Large intestine (tissue), 12 donors: Measurements from ENCODE around the gene NEIL1. TPM values are rescaled to one million over a fixed set of nuclear protein-coding genes. Genes with fewer than 3 reads are reported as not detected.
"Not testable (repeated sequence)": the region's sequence is repeated elsewhere in the genome, so short reads cannot be mapped to it uniquely, and the experiment has no call there.

Experiments used
- DNase-seq, 2 donors: peaks; one replicate each; pipeline versions ENCODE4 v3.0.0 to v3.0.0-alpha.2; 2013
- H3K27ac ChIP-seq: one replicate; pipeline ENCODE4 v1.5.1; 2013; ENCODE audit warnings: low read length
- H3K27me3 ChIP-seq: 2 replicates; pipeline ENCODE4 v1.6.1; 2013; ENCODE audit warnings: low read length; ENCODE audit not compliant: control insufficient read depth, insufficient read depth
- H3K36me3 ChIP-seq: 2 replicates; pipeline ENCODE4 v1.6.1; 2013; ENCODE audit warnings: low read length; ENCODE audit not compliant: control insufficient read depth, insufficient read depth
- H3K4me1 ChIP-seq: one replicate; pipeline ENCODE4 v1.6.1; 2013; ENCODE audit warnings: low read length; ENCODE audit not compliant: control insufficient read depth, insufficient read depth
- H3K4me3 ChIP-seq: one replicate; pipeline ENCODE4 v1.5.1; 2013; ENCODE audit warnings: low read length
- H3K9me3 ChIP-seq: one replicate; pipeline ENCODE4 v1.6.1; 2013; ENCODE audit warnings: mild to moderate bottlenecking, low read depth, low read length, moderate library complexity; ENCODE audit not compliant: control insufficient read depth
- WGBS: methylation state at CpG from one replicate; pipeline ENCODE4 v1.1.5; 2013; ENCODE audit warnings: low lambda C conversion rate; ENCODE audit not compliant: insufficient coverage; 5-methylcytosine and 5-hydroxymethylcytosine counted together
- long read RNA-seq, 11 donors: transcript quantifications; one replicate each; lab custom pipeline, GENCODE V29; 2026
- polyA plus RNA-seq: library from polyadenylated mRNA; unstranded; fragments of 120-200 nt; gene quantifications from one replicate; pipeline ENCODE4 v1.2.1, GENCODE V29; 2013

NEIL1 gene
- polyA plus RNA-seq, result 44.5 TPM
- long read RNA-seq, donor 1, partial matches to known transcripts, result 0 of 3 reads
- long read RNA-seq, donor 1, other reads (novel, unspliced or antisense), result 0 of 3 reads
- long read RNA-seq, donor 2, partial matches to known transcripts, result 13 of 19 reads
- long read RNA-seq, donor 2, other reads (novel, unspliced or antisense), result 0 of 19 reads
- long read RNA-seq, donor 3, result 0 reads
- long read RNA-seq, donor 4, result 0 reads
- long read RNA-seq, donor 5, partial matches to known transcripts, result 0 of 2 reads
- long read RNA-seq, donor 5, other reads (novel, unspliced or antisense), result 0 of 2 reads
- long read RNA-seq, donor 6, partial matches to known transcripts, result 0 of 1 reads
- long read RNA-seq, donor 6, other reads (novel, unspliced or antisense), result 0 of 1 reads
- long read RNA-seq, donor 7, partial matches to known transcripts, result 5 of 8 reads
- long read RNA-seq, donor 7, other reads (novel, unspliced or antisense), result 0 of 8 reads
- long read RNA-seq, donor 8, partial matches to known transcripts, result 0 of 2 reads
- long read RNA-seq, donor 8, other reads (novel, unspliced or antisense), result 0 of 2 reads
- long read RNA-seq, donor 9, partial matches to known transcripts, result 0 of 8 reads
- long read RNA-seq, donor 9, other reads (novel, unspliced or antisense), result 0 of 8 reads
- long read RNA-seq, donor 10, result 0 reads
- long read RNA-seq, donor 11, partial matches to known transcripts, result 0 of 2 reads
- long read RNA-seq, donor 11, other reads (novel, unspliced or antisense), result 0 of 2 reads

- H3K36me3 ChIP-seq, result no peaks in the 10 kb centered on the region
- H3K9me3 ChIP-seq, result peaks cover 4% of the 10 kb centered on the region
- peaks cover 5% of the 10 kb centered on the region for H3K27me3 ChIP-seq
- peak within 1 kb of the TSS; percentile 35 for H3K27ac ChIP-seq
- H3K4me1 ChIP-seq, result peaks cover 11% of the 10 kb centered on the region
- peak in 1 of 2 donors; percentile 66 for DNase-seq
- H3K4me3 ChIP-seq, result peak within 1 kb of the TSS; percentile 81
- no CpG with 5 or more reads among the region's 20 CpGs for whole genome bisulfite sequencing
These were observed at the start of gene NEIL1 for GRCh38 chr15:75346796-75347221. Gene NEIL1 (plus strand): TSS chr15:75347039. CDS start chr15:75348906, 1,867 bp downstream.

GRCh38 chr15:75298541-75299310 is 48.1 kb upstream of the NEIL1 start:
- not testable (repeated sequence) for H3K4me3 ChIP-seq, H3K27me3 ChIP-seq, DNase-seq, H3K4me1 ChIP-seq, H3K27ac ChIP-seq, H3K36me3 ChIP-seq, H3K9me3 ChIP-seq
- no CpG with 5 or more reads among the region's 13 CpGs for WGBS

- DNase-seq, H3K9me3 ChIP-seq, H3K4me3 ChIP-seq, H3K4me1 ChIP-seq, H3K36me3 ChIP-seq, H3K27me3 ChIP-seq, H3K27ac ChIP-seq: not testable (repeated sequence)
- WGBS, result no CpG with 5 or more reads among the region's 6 CpGs
These were observed 47.5 kb upstream of the NEIL1 start for GRCh38 chr15:75299311-75299688.

GRCh38 chr15:75300026-75300425 is 46.8 kb upstream of the NEIL1 start:
- not testable (repeated sequence) for H3K27me3 ChIP-seq
- 40% methylated on average over 2 of the region's 6 CpGs for WGBS

GRCh38 chr15:75302318-75302717 is 44.5 kb upstream of the NEIL1 start:
- Histone ChIP-seq H3K9me3 (no peaks in the 10 kb centered on the region), H3K4me3 (no peak overlapping the region), H3K4me1 (no peaks in the 10 kb centered on the region), H3K27me3 (peaks cover 11% of the 10 kb centered on the region), H3K36me3 (no peaks in the 10 kb centered on the region), H3K27ac (no peak overlapping the region)
- no peak for DNase-seq
- no CpG with 5 or more reads among the region's 9 CpGs for WGBS

More at GRCh38 chr15:75300026-75300425, 46.8 kb upstream of the NEIL1 start:
- H3K4me1 ChIP-seq, H3K36me3 ChIP-seq, DNase-seq, H3K9me3 ChIP-seq, H3K4me3 ChIP-seq, H3K27ac ChIP-seq: not testable (repeated sequence)

GRCh38 chr15:75302753-75303152 is 44.1 kb upstream of the NEIL1 start:
- no CpG with 5 or more reads among the region's 4 CpGs for WGBS
- not testable (repeated sequence) for H3K4me1 ChIP-seq, H3K27ac ChIP-seq, H3K9me3 ChIP-seq, DNase-seq, H3K4me3 ChIP-seq, H3K36me3 ChIP-seq
- peaks cover 11% of the 10 kb centered on the region for H3K27me3 ChIP-seq

GRCh38 chr15:75306188-75306587 is 40.7 kb upstream of the NEIL1 start:
- Histone ChIP-seq H3K9me3 (no peaks in the 10 kb centered on the region), H3K36me3 (no peaks in the 10 kb centered on the region), H3K4me3 (no peak overlapping the region), H3K4me1 (no peaks in the 10 kb centered on the region), H3K27ac (no peak overlapping the region), H3K27me3 (peaks cover 18% of the 10 kb centered on the region)
- no CpG with 5 or more reads among the region's 3 CpGs for WGBS
- DNase-seq, result no peak

DNA sequence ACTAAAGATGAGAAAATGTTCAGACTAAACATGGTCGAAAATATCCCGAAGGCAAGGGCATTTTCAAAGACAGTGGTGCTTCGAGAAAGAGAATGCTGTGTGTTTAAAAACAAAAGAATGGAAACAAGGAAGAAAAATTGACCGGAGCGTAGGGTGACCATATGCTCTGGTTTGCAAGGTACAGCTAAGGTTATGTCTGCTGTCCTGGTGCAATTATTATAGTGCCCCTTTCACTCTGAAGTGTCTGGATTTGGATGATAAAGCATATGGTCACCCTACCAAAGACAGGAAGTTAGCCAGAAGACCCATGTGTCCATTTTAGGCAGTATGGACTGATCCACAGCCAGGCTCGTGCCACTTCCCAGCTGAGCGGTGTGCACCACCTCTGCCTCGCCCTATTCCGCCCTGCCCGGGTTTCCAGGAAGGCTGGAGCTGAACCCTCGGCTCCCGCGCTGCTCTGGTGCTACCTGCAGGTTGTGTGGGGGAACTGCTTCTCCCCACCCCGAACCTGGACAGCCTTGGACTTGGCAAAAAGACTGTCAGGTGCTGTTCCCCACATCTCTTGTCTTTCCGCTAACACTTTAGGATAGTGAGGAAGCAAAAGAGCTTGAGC is 39.0 kb upstream of the NEIL1 start:
- Histone ChIP-seq H3K27me3 (peaks cover 18% of the 10 kb centered on the region), H3K27ac (no peak overlapping the region), H3K36me3 (no peaks in the 10 kb centered on the region), H3K9me3 (no peaks in the 10 kb centered on the region), H3K4me1 (no peaks in the 10 kb centered on the region), H3K4me3 (no peak overlapping the region)
- DNase-seq, result peak; percentile 66 to 76
- 83% methylated on average over 5 of the region's 15 CpGs for WGBS

GRCh38 chr15:75309711-75310110 is 37.1 kb upstream of the NEIL1 start:
- H3K9me3 ChIP-seq, result no peaks in the 10 kb centered on the region

DNA sequence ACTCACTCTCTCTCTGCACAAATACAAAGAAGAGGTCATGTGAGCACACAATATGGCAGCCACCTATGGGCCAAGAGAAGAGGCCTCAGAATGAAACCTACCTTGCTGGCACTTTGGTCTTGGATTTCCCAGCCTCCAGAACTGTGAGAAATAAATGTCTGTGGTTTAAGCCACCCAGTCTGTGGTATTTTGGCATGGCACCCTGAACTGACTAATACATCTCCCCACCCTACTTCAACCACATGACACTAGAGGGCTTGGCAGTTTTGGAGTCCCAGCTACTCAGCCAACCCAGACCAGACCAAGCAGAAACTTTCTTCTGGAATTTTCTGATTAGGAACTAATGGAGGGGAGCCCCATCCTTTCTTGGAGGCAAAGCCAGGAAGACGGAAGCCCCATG is 34.3 kb upstream of the NEIL1 start:
- no CpG with 5 or more reads among the region's 1 CpG for WGBS
- H3K4me3 ChIP-seq, H3K27ac ChIP-seq, H3K4me1 ChIP-seq, DNase-seq, H3K9me3 ChIP-seq, H3K27me3 ChIP-seq, H3K36me3 ChIP-seq: not testable (repeated sequence)

More at GRCh38 chr15:75309711-75310110, 37.1 kb upstream of the NEIL1 start:
- peaks cover 13% of the 10 kb centered on the region for H3K27me3 ChIP-seq
- H3K4me1 ChIP-seq, result no peaks in the 10 kb centered on the region
- no peak overlapping the region for H3K4me3 ChIP-seq
- H3K27ac ChIP-seq, result no peak overlapping the region
- H3K36me3 ChIP-seq, result no peaks in the 10 kb centered on the region
- DNase-seq, result no peak
